ENCODE data around the gene LRATD1.

DNA sequence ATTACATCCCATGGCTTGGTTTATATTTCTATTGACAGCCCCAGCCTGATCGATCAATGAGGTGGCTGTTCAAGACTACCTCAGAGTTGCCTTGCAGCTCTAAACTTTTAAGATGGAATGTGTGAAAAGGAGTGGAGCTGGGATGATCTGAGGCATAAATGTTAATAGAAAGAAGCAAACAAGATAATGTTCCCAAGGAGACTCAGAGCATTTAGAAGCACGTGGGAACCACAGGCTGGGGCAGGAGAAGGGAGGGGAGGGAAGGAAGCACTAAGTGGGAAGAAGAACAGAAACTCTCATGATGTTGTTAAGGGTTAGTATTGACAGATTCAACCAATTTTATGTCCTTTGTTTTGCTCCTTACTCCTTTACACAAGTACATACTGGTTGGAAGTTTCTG lies 28.8 kb upstream of the LRATD1 start:
- TF ChIP-seq, protein P1, sequence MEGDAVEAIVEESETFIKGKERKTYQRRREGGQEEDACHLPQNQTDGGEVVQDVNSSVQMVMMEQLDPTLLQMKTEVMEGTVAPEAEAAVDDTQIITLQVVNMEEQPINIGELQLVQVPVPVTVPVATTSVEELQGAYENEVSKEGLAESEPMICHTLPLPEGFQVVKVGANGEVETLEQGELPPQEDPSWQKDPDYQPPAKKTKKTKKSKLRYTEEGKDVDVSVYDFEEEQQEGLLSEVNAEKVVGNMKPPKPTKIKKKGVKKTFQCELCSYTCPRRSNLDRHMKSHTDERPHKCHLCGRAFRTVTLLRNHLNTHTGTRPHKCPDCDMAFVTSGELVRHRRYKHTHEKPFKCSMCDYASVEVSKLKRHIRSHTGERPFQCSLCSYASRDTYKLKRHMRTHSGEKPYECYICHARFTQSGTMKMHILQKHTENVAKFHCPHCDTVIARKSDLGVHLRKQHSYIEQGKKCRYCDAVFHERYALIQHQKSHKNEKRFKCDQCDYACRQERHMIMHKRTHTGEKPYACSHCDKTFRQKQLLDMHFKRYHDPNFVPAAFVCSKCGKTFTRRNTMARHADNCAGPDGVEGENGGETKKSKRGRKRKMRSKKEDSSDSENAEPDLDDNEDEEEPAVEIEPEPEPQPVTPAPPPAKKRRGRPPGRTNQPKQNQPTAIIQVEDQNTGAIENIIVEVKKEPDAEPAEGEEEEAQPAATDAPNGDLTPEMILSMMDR (conservative IDR thresholded peaks at IDR 0.05 in 1 of 2, IDR thresholded peaks at IDR 0.05 in 1 of 2; ENCODE audit: low read depth in 1 of 2, low read length in 2 of 2), result no peak
- TF ChIP-seq EZH2 (IDR thresholded peaks at IDR 0.05; ENCODE audit: low read length, missing control alignments), result no peak

Measured in fibroblast of lung (primary cell).